Activated CD4-positive, alpha-beta T cell treated with anti-CD3 and anti-CD28 coated beads, Interleukin-2, amount 10 ng/mL, durations not matched to agents 24 days and 14 days (primary cell): ENCODE results near the gene LYL1. TPM values are rescaled to one million over a fixed set of nuclear protein-coding genes. Genes with fewer than 3 reads are reported as not detected.
"Not testable (repeated sequence)": the region's sequence is repeated elsewhere in the genome, so short reads cannot be mapped to it uniquely, and the experiment has no call there.

ENCODE experiments used
- DNase-seq: peaks from one replicate; pipeline ENCODE4 v3.0.0; 2022
- H3K27ac Mint-ChIP-seq: one replicate; pipeline ENCODE4 v1.8.0; 2022; ENCODE audit warnings: mild to moderate bottlenecking, mixed read lengths
- H3K27me3 Mint-ChIP-seq: one replicate; pipeline ENCODE4 v1.8.0; 2022; ENCODE audit warnings: mixed read lengths
- H3K36me3 Mint-ChIP-seq: one replicate; pipeline ENCODE4 v1.8.0; 2022; ENCODE audit warnings: low read depth, mild to moderate bottlenecking, mixed read lengths
- H3K4me1 Mint-ChIP-seq: one replicate; pipeline ENCODE4 v1.8.0; 2021; ENCODE audit warnings: mixed read lengths
- H3K4me3 Mint-ChIP-seq: one replicate; pipeline ENCODE4 v1.8.0; 2022; ENCODE audit warnings: mild to moderate bottlenecking, moderate library complexity, mixed read lengths
- H3K9me3 Mint-ChIP-seq: one replicate; pipeline ENCODE4 v1.8.0; 2021; ENCODE audit warnings: mixed read lengths
- intact Hi-C: fragments of 100-400 bp; cut with micrococcal nuclease; formaldehyde crosslinking; loops from one replicate; pipeline ENCODE4 v1.15.1; 2023
- total RNA-seq: library from RNA; stranded (reverse); gene quantifications from 2 replicates; pipeline ENCODE4 v1.2.3, GENCODE V29; 2022

The LYL1 gene
- 2.1 and 2.4 TPM in 2 replicates for total RNA-seq

DNA sequence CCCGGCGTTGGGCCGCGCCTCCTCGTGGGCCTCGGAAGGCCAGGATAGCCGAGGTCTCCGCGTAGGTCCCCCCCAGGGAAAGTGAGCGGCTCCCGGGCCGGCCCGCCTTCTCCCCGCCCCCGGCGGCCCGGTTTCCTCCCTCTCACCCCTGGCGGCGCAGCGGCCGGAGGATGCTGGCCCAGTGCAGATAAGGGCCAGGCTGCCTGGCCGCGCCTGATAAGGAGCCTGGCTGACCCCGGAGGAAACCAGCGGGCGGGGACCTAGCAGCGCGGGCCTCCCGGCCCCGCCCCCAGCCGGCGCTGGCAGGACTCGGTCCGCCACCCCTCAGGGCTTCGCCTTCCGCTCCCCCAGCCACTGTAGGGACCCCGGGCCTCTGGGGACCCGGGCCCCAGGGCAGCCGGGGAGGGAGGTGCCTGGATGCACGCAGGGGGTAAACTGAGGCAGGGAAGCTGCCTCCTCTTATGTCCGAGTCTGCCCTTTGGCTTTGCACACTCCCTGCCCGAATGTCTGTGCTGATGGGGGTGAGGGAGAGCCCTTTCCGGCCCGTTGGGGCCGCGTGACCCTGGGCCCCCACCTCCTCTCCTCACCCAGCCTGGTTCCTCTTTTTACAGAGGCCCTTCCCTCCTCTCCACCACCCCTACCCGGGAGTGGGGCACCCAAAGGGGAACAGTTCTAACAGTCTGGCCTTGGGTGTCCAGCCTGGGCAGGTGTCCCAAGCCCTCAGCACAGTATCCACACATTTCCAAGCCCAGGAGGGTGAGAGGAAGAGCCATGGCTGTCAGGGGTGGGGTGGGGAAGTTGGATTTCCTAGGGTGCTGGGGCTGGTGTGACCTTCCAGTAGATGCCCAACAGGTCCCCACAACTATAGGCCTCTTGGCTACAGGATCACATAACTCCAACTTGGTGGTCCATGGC lies at the start of gene LYL1:
LYL1 (minus strand) TSS at position 193 of the 915 bp plus-strand sequence. CDS start 1,687 bp downstream, outside the sequence.
- DNase-seq: peak; percentile 76
- H3K4me1 Mint-ChIP-seq: peaks cover 38% of the 10 kb centered on the region

DNA sequence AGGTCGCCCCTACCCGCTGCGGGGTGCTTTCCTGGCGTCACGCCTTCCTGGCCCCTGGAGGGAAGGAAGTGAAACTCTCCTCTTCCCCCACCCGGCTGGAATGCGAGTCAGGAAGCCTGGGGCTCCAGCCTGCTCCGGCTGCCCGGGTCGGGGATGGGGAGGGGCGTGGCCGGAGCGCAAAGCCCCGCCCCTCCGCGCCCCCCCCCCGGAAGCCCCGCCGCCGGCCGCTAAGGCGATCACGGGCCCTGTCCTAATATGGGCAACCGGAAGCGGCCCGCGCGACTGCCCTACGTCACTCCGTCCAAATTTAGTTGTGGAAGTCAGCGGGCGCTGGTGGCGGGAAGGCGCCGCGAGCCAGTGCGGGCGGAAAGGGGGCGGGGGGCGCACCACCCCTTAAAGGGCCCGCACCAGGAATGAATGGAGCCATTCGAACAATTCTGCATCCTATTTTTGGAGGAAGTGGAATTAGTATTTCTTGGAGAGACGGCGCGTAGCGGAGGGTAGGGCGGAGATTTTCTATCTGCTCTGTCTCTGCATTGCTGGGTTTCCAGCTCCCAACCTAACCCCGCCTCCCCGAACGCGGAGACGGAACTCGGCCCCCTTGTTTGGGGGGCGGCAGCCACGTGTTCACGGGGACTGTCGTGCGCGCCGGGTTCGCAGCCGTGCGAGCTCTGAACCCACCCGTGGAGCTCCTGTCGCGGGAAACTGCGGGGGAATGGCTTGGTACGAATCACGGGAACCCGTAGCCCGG lies 49.1 kb upstream of the LYL1 start:
- intact Hi-C loops: loop anchor here (1.0 to 5.0 kb wide), 6 partner anchors 15 to 929 kb away; partner anchors contain the start of genes CALR and LYL1
- H3K4me3 Mint-ChIP-seq: peak overlapping the region; percentile 100
- H3K9me3 Mint-ChIP-seq: peaks cover 3% of the 10 kb centered on the region
- H3K27me3 Mint-ChIP-seq: peaks cover 2% of the 10 kb centered on the region
- H3K4me1 Mint-ChIP-seq: peaks cover 38% of the 10 kb centered on the region
- peak; percentile 99 for DNase-seq
- peaks cover 36% of the 10 kb centered on the region for H3K36me3 Mint-ChIP-seq
- H3K27ac Mint-ChIP-seq: peak overlapping the region; percentile 100

More for the DNA sequence above, at the start of gene LYL1:
- Mint-ChIP-seq H3K27me3 (peaks cover 7% of the 10 kb centered on the region), H3K4me3 (peak within 1 kb of the TSS; percentile 69), H3K27ac (peak within 1 kb of the TSS; percentile 20), H3K36me3 (peaks cover 22% of the 10 kb centered on the region), H3K9me3 (no peaks in the 10 kb centered on the region)
- intact Hi-C loops: loop anchor here (5.0 kb wide), 1 partner anchor 49 kb away; the partner anchor contains the start of genes IER2 and STX10

DNA sequence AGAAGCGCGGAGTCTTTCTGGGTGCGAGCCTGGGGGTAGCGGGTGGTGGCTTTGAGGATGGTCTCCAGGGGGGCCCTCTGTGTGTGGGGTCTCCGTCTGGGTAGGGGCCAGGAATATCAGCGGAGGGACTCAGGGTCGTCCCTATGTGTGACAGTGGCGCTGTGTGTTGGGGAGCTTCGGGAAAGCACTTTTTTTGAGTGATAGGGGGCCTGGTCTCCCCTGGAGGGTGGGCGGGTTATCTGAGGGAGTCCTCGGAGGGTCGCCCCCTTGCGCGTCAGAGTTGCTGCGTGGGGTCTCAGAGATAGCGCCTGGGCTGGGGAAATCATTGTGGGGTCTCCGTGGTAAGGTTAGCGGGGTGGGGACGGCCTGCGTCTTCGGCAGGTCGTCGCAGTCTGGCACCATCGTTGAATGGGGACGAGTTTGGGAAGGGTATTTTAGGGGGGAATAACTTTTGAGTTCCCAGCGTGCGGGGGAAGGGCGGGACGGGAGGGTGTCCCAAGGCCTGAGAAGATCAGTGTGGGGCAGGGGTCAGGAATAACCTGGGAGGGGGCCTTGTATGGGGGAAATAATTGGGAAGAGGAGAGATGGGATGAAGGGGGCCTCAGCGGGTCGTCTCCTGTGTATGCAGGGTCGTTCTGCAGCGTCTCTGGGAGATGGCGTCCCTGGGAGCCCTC lies 48.4 kb upstream of the LYL1 start:
- H3K27ac Mint-ChIP-seq: peak overlapping the region; percentile 100
- intact Hi-C loops: loop anchor here (1.0 to 5.0 kb wide), 5 partner anchors 19 to 930 kb away; partner anchors contain the start of genes LYL1 and NACC1
- H3K4me1 Mint-ChIP-seq: peaks cover 32% of the 10 kb centered on the region
- peak overlapping the region; percentile 100 for H3K4me3 Mint-ChIP-seq
- peaks cover 3% of the 10 kb centered on the region for H3K9me3 Mint-ChIP-seq
- DNase-seq: peak; percentile 77
- peaks cover 40% of the 10 kb centered on the region for H3K36me3 Mint-ChIP-seq
- peaks cover 2% of the 10 kb centered on the region for H3K27me3 Mint-ChIP-seq

DNA sequence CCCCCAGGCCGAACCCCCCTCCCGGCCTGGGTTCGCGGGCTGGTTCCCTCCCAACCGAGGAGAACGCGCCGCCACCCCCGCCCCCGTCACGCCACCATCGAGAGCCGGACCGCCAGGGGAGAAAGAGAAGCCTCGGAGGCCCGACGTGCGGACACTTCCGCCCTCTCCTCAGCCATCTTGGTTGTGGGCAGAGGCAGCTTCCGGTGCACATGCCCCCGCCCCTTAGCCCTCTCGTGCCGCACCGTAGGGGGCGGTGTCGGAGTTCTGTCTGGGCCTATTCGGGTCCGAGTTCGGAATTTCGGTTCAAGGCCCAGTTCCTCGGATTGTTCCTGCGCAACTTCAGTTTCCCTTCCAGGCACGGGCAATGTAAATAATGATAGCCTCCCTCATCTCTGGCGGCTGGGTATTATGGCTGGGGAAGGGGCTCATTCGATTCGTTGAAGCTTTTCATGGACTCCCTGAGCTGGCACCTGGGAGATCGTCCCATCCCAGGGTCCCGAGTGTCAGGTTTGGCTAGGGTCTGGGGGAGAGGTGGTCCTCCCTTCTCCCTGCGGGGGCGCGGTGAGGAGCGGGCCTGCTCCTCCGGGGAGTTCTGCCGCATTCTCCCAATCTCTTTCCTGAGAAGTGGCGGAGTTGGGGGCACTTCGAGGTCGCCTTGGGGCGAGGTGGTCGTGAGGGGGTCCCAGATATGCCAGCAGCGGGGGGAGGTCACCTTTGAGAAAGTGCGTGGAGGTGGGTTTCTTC lies 47.7 kb upstream of the LYL1 start, which contains the start of the genes IER2 and STX10:
IER2 (plus strand) TSS at position 225 of the 744 bp plus-strand sequence. CDS start 2,776 bp downstream, outside the sequence.
STX10 (minus strand) TSS at position 189 of the 744 bp plus-strand sequence. CDS start 202 bp downstream, outside the sequence.
- peak; percentile 98 for DNase-seq
- Mint-ChIP-seq H3K4me3 (peak within 1 kb of the TSS; percentile 100), H3K9me3 (peaks cover 3% of the 10 kb centered on the region), H3K4me1 (peaks cover 30% of the 10 kb centered on the region), H3K36me3 (peaks cover 38% of the 10 kb centered on the region), H3K27me3 (peaks cover 2% of the 10 kb centered on the region), H3K27ac (peak within 1 kb of the TSS; percentile 100)
- intact Hi-C loops: loop anchor here (1.0 to 5.0 kb wide), 5 partner anchors 18 to 930 kb away; partner anchors contain the start of genes LYL1 and NACC1

DNA sequence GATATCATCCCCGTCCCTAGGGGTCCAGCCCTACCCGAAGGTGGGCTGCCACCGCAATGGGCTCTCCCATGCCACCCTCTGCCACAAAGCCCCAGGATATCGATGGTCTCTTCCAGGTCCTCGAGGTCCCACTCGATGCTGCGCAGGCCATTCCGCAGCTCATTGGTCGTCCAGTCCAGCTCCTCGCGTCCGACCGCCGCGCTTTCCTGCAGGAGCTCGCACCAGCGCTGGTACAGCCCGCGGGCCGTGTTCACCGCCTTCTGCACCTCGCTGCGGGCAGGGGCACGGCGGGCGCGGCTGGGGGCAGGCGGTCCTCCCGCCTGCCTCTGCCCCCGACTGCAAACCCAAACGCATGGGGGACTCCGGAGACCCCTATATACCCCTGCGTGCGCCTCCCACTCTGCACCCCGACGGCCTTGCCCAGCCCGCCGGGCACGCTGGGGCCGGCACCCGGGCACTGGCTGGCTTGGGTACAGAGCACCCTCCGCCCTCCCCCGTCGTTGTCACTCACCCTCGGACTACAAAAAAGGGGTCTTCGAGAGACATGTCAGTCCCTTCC lies 47.0 kb upstream of the LYL1 start:
- peak overlapping the region; percentile 100 for H3K27ac Mint-ChIP-seq
- H3K27me3 Mint-ChIP-seq: peaks cover 2% of the 10 kb centered on the region

DNA sequence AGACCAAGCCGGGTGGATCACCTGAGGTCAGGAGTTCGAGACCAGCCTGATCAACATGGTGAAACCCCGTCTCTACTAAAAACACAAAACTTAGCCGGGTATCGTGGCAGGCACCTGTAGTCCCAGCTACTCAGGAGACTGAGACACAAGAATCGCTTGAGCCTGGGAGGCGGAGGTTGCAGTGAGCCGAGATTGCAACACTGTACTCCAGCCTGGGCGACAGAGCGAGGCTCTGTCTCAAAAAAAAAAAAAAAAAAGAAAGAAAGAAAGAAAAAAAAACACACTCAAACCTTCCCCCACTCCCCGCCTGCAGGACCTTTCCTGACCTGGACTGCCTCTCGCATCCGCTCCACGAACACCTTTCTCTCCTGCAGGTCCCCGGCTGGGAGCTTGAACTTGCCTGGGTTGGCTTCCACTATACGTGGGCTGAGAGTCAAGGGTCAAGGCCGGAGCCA lies 46.5 kb upstream of the LYL1 start:
- H3K36me3 Mint-ChIP-seq: peaks cover 29% of the 10 kb centered on the region
- peaks cover 25% of the 10 kb centered on the region for H3K4me1 Mint-ChIP-seq
- H3K9me3 Mint-ChIP-seq, intact Hi-C loops, DNase-seq, H3K27me3 Mint-ChIP-seq: not testable (repeated sequence)
- peak overlapping the region; percentile 100 for H3K4me3 Mint-ChIP-seq
- H3K27ac Mint-ChIP-seq: peak overlapping the region; percentile 100

More for the DNA sequence above, 47.0 kb upstream of the LYL1 start:
- Mint-ChIP-seq H3K4me3 (peak overlapping the region; percentile 100), H3K36me3 (peaks cover 34% of the 10 kb centered on the region), H3K9me3 (peaks cover 3% of the 10 kb centered on the region), H3K4me1 (peaks cover 25% of the 10 kb centered on the region)
- DNase-seq: peak; percentile 82
- intact Hi-C loops: loop anchor here (1.0 to 5.0 kb wide), 5 partner anchors 17 to 931 kb away; partner anchors contain the start of genes LYL1 and NACC1

DNA sequence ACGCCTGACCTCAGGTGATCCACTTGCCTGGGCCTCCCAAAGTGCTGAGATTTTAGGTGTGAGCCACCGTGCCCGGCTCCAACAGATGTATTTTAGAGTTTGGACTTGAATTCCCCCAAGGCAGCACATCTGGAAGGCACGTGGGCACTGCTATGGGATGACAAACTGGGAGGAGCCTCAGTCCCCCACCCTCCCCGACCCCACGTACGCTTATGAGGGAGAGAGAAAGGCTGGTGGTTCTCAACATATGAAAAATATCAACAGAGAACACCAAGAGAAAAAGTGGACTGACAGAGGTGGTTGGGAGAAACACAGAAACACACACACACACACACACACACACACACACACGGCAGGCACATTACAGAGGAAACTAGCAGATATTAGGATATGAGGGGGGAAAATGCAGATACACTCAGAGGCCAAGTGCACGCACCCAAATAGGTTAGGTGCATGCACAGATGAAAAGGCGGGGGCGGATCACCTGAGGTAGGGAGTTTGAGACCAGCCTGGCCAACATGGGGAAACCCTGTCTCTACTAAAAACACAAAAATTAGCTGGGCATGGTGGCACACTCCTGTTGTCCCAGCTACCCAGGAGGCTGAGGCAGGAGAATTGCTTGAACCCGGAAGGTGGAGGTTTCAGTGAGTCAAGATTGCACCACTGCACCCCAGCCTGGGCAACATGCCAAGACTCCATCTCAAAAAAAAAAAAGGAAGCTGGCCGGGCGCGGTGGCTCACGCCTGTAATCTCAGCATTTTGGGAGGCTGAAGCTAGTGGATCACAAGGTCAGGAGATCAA lies 44.3 kb upstream of the LYL1 start:
- intact Hi-C loops: no loop called here
- Mint-ChIP-seq H3K27ac (no peak overlapping the region), H3K9me3 (no peaks in the 10 kb centered on the region), H3K4me3 (no peak overlapping the region), H3K27me3 (no peaks in the 10 kb centered on the region), H3K4me1 (peaks cover 20% of the 10 kb centered on the region), H3K36me3 (peaks cover 23% of the 10 kb centered on the region)
- no peak for DNase-seq

DNA sequence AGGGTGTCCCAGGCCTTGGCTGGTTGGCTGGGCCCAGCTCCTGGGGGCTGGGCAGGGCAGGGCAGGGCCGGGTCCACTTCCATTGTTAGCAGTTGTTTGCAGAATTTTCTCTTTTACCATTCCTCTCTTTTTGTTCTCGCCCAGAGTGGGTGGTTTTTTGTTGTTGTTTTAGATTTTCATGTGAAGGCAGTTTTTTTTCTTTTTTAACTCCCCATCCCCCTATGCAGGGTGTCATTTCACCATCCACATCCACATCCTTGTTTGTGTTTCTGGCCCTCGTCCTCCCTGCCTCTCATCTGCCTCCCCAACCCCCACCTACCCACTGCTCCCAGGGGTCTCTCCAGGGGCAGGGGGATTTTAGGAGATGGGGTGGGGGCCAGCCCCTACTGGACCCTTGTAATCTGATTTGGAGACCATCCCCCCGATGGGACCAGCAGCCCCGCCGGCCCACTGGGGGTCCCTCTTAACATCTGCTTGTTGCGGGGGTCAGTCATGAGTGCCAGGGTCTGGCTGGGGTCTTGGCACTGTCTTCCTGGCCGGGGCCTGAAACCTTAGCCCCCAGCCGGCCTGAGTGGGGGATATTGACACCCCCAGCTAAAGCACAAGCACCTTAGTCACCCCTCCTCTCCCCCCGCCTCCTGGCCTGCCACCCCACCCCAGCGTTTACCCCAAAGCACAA lies 37.1 kb upstream of the LYL1 start:
- Mint-ChIP-seq H3K27me3 (no peaks in the 10 kb centered on the region), H3K4me1 (no peaks in the 10 kb centered on the region), H3K4me3 (no peak overlapping the region), H3K36me3 (peaks cover 38% of the 10 kb centered on the region), H3K9me3 (no peaks in the 10 kb centered on the region), H3K27ac (peak overlapping the region; percentile 54)
- intact Hi-C loops: no loop called here
- DNase-seq: no peak

DNA sequence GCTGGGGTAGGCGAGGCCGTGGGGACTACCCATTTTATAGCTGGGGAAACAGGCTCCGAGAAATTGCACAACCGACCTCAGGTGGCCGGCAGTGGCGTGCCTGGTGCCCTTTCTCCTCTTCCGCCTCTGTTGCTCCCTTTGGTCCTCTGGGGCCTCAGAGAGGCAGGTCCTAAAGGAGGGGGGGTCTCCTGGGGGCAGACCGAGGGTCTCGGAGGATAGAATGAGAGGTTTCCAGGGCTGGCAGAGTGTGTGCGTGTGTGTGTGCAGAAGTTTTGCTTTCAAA lies 36.2 kb upstream of the LYL1 start:
- no peaks in the 10 kb centered on the region for H3K27me3 Mint-ChIP-seq
- no peak overlapping the region for H3K27ac Mint-ChIP-seq
- intact Hi-C loops: no loop called here
- no peaks in the 10 kb centered on the region for H3K4me1 Mint-ChIP-seq
- no peaks in the 10 kb centered on the region for H3K9me3 Mint-ChIP-seq
- no peak for DNase-seq
- no peak overlapping the region for H3K4me3 Mint-ChIP-seq
- peaks cover 38% of the 10 kb centered on the region for H3K36me3 Mint-ChIP-seq

DNA sequence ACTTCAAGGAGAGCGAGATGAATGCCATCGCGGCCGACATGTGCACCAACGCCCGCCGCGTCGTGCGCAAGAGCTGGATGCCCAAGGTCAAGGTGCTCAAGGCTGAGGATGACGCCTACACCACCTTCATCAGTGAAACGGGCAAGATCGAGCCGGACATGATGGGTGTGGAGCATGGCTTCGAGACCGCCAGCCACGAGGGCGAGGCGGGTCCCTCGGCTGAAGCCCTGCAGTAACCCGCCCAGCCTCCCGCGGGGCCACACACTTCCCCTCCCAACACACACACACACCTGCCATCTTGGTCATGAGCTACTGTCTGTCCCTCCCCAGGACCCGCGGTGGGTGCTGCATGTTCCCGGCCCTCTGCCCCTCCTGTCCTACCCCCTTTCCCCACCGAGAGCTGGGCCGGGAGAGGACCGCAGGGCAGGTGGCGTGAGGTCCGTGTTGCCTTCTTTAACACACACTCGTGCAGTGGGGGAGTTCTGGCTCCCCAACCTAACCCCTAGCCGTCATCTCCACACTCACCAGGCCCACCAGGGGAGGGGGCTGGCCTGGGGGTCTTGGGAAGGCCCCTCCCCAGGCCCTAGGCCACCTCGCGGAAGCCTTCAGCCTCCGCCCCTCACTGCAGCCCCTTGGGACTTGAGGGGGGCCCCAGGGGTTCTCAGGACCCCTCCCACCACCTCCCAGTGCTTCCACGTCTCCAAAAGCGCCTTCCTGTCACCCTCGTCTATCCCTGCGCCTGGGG lies 35.7 kb upstream of the LYL1 start:
- Mint-ChIP-seq H3K27ac (no peak overlapping the region), H3K4me3 (no peak overlapping the region), H3K9me3 (no peaks in the 10 kb centered on the region), H3K36me3 (peaks cover 34% of the 10 kb centered on the region), H3K27me3 (no peaks in the 10 kb centered on the region), H3K4me1 (peaks cover 4% of the 10 kb centered on the region)
- no peak for DNase-seq
- intact Hi-C loops: no loop called here

DNA sequence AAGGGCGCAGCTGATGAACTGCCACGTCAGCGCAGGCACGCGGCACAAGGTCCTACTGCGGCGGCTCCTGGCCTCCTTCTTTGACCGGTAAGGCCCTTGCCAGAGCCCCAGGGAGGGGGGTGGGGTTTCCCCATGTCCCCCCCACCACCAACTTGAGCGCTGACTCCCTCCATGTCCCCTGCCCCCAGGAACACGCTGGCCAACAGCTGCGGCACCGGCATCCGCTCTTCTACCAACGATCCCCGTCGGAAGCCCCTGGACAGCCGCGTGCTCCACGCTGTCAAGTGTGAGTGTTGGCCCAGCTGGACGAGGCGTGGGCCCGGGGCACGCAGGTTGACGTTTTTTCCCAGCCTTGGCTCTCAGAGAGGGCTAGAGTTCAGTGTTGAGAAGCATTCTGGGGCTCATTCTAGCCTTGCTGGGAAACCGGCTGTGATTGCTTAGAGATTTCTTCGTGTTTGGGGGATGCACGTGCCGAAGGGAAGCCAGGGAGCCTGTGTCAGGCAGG lies 34.7 kb upstream of the LYL1 start:
- no peak for DNase-seq
- Mint-ChIP-seq H3K4me3 (no peak overlapping the region), H3K27me3 (no peaks in the 10 kb centered on the region), H3K27ac (no peak overlapping the region), H3K9me3 (no peaks in the 10 kb centered on the region), H3K36me3 (peaks cover 36% of the 10 kb centered on the region), H3K4me1 (peaks cover 14% of the 10 kb centered on the region)
- intact Hi-C loops: no loop called here
